Progenitor cell of endocrine pancreas (in vitro differentiated cells): ENCODE results near the gene UCHL1. TPM values are rescaled to one million over a fixed set of nuclear protein-coding genes. Genes with fewer than 3 reads are reported as not detected.

Experiments used
- DNase-seq: peaks from one replicate; pipeline ENCODE4 v3.0.0; 2021; ENCODE audit warnings: low spot score; ENCODE audit not compliant: unreplicated experiment
- H3K27ac Mint-ChIP-seq: 2 replicates; pipeline ENCODE4 v1.8.0; 2021; ENCODE audit warnings: mild to moderate bottlenecking, moderate library complexity, mixed read lengths
- H3K27me3 Mint-ChIP-seq: 2 replicates; pipeline ENCODE4 v1.8.0; 2021; ENCODE audit warnings: mixed read lengths
- H3K36me3 Mint-ChIP-seq: 2 replicates; pipeline ENCODE4 v1.8.0; 2022; ENCODE audit warnings: mixed read lengths; ENCODE audit not compliant: insufficient read depth
- H3K4me1 Mint-ChIP-seq: 2 replicates; pipeline ENCODE4 v1.8.0; 2021; ENCODE audit warnings: low read depth, mixed read lengths
- H3K4me3 Mint-ChIP-seq: 2 replicates; pipeline ENCODE4 v1.8.0; 2021; ENCODE audit warnings: low read depth, mild to moderate bottlenecking, moderate library complexity, mixed read lengths
- H3K9me3 Mint-ChIP-seq: 2 replicates; pipeline ENCODE4 v1.8.0; 2021; ENCODE audit warnings: low read depth, mixed read lengths
- CTCF ChIP-seq: fragments of 200-600 bp; sonication (generic); IDR thresholded peaks from one replicate; pipeline ENCODE4 v1.5.0; 2021; ENCODE audit warnings: antibody characterized with exemption, mild to moderate bottlenecking; ENCODE audit not compliant: unreplicated experiment
- long read RNA-seq: library from polyadenylated mRNA; unstranded; transcript quantifications from one replicate; pipeline ENCODE4 v2.0.0, GENCODE V29; 2020
- total RNA-seq: library from RNA; stranded (reverse); gene quantifications from 2 replicates; pipeline ENCODE4 v1.2.1, GENCODE V29; 2021

Gene UCHL1
- total RNA-seq: 270 and 317 TPM in 2 replicates
- long read RNA-seq, transcript UCHL1-209 (8 exons, 1,119 nt): major isoform, 199 of 208 reads
- long read RNA-seq, partial matches to known transcripts: 4 of 208 reads
- long read RNA-seq, other reads (novel, unspliced or antisense): 5 of 208 reads

- Mint-ChIP-seq H3K4me1 (peaks cover 15% of the 10 kb centered on the region), H3K9me3 (no peaks in the 10 kb centered on the region), H3K27ac (peak within 1 kb of the TSS; percentile 95), H3K4me3 (peak within 1 kb of the TSS; percentile 88), H3K36me3 (peaks cover 9% of the 10 kb centered on the region), H3K27me3 (peaks cover 15% of the 10 kb centered on the region)
- DNase-seq: peak; percentile 79
- no peak for TF ChIP-seq CTCF
These were observed at the start of gene UCHL1 for GRCh38 chr4:41256740-41257256. Gene UCHL1, plus strand, starts transcription at chr4:41256928. Its CDS starts 49 bp downstream, at chr4:41256977.

GRCh38 chr4:41207291-41207831 is 49.4 kb upstream of the UCHL1 start:
- Mint-ChIP-seq H3K4me3 (no peak overlapping the region), H3K27ac (no peak overlapping the region)

GRCh38 chr4:41209187-41209586 is 47.5 kb upstream of the UCHL1 start:
- peaks cover 3% of the 10 kb centered on the region for H3K9me3 Mint-ChIP-seq
- no peaks in the 10 kb centered on the region for H3K36me3 Mint-ChIP-seq
- H3K27ac Mint-ChIP-seq: no peak overlapping the region
- H3K4me1 Mint-ChIP-seq: peaks cover 13% of the 10 kb centered on the region
- TF ChIP-seq CTCF: no peak
- H3K27me3 Mint-ChIP-seq: peaks cover 3% of the 10 kb centered on the region
- no peak for DNase-seq
- H3K4me3 Mint-ChIP-seq: no peak overlapping the region

More at GRCh38 chr4:41207291-41207831, 49.4 kb upstream of the UCHL1 start:
- Mint-ChIP-seq H3K4me1 (peaks cover 8% of the 10 kb centered on the region), H3K27me3 (no peaks in the 10 kb centered on the region), H3K9me3 (peaks cover 3% of the 10 kb centered on the region), H3K36me3 (no peaks in the 10 kb centered on the region)
- no peak for TF ChIP-seq CTCF
- no peak for DNase-seq

- H3K27ac Mint-ChIP-seq: no peak overlapping the region
- peaks cover 3% of the 10 kb centered on the region for H3K27me3 Mint-ChIP-seq
- TF ChIP-seq CTCF: no peak
- peaks cover 3% of the 10 kb centered on the region for H3K9me3 Mint-ChIP-seq
- no peak overlapping the region for H3K4me3 Mint-ChIP-seq
- no peaks in the 10 kb centered on the region for H3K36me3 Mint-ChIP-seq
- H3K4me1 Mint-ChIP-seq: peaks cover 16% of the 10 kb centered on the region
- no peak for DNase-seq
These were observed 46.8 kb upstream of the UCHL1 start for GRCh38 chr4:41209901-41210300.

- Mint-ChIP-seq H3K27me3 (peaks cover 3% of the 10 kb centered on the region), H3K9me3 (peaks cover 3% of the 10 kb centered on the region), H3K27ac (no peak overlapping the region), H3K4me3 (peak overlapping the region; percentile 85), H3K36me3 (no peaks in the 10 kb centered on the region), H3K4me1 (peaks cover 32% of the 10 kb centered on the region)
- no peak for TF ChIP-seq CTCF
- no peak for DNase-seq
These were observed 44.6 kb upstream of the UCHL1 start for GRCh38 chr4:41211951-41212615.
